Chondrocyte (in vitro differentiated cells): ENCODE results near the gene PRDM5. TPM values are rescaled to one million over a fixed set of nuclear protein-coding genes. Genes with fewer than 3 reads are reported as not detected.
A peak's percentile ranks its signal among the peaks of the same experiment; 100 is the strongest.

Experiments used
- DNase-seq: peaks from one replicate; pipeline ENCODE4 v3.0.0; 2021; ENCODE audit warnings: mixed read lengths, low spot score
- H3K27ac Mint-ChIP-seq: one replicate; pipeline ENCODE4 v1.8.0; 2021; ENCODE audit warnings: mild to moderate bottlenecking, moderate library complexity, mixed read lengths; ENCODE audit not compliant: unreplicated experiment
- H3K27me3 Mint-ChIP-seq: 2 replicates; pipeline ENCODE4 v1.8.0; 2021; ENCODE audit warnings: low read depth, mixed read lengths
- H3K36me3 Mint-ChIP-seq: 2 replicates; pipeline ENCODE4 v1.8.0; 2021; ENCODE audit warnings: low read depth, mixed read lengths
- H3K4me1 Mint-ChIP-seq: 2 replicates; pipeline ENCODE4 v1.8.0; 2021; ENCODE audit warnings: low read depth, mild to moderate bottlenecking, mixed read lengths
- H3K4me3 Mint-ChIP-seq: one replicate; pipeline ENCODE4 v1.8.0; 2021; ENCODE audit warnings: mild to moderate bottlenecking, moderate library complexity, mixed read lengths; ENCODE audit not compliant: unreplicated experiment
- H3K9me3 Mint-ChIP-seq: 2 replicates; pipeline ENCODE4 v1.8.0; 2021; ENCODE audit warnings: low read depth, mixed read lengths
- CTCF ChIP-seq: fragments of 200-600 bp; sonication (generic); IDR thresholded peaks from 2 replicates; pipeline ENCODE4 v1.5.0; 2021; ENCODE audit warnings: antibody characterized with exemption, mild to moderate bottlenecking, moderate library complexity
- long read RNA-seq: library from polyadenylated mRNA; stranded (forward); transcript quantifications from one replicate; pipeline ENCODE4 v2.0.0, GENCODE V29; 2021
- total RNA-seq: library from RNA; stranded (reverse); gene quantifications from 3 replicates; pipeline ENCODE4 v1.2.1, GENCODE V29; 2021

The PRDM5 gene
- 9.3 to 14.0 TPM (median 10.6 TPM) in 3 replicates for total RNA-seq
- long read RNA-seq, full-length matches to known transcripts: 3 of 12 reads
- long read RNA-seq, partial matches to known transcripts: 5 of 12 reads
- long read RNA-seq, other reads (novel, unspliced or antisense): 4 of 12 reads

- no peak for DNase-seq
- no peaks in the 10 kb centered on the region for H3K36me3 Mint-ChIP-seq
- H3K4me3 Mint-ChIP-seq: peak within 1 kb of the TSS; percentile 88
- H3K4me1 Mint-ChIP-seq: peaks cover 24% of the 10 kb centered on the region
- TF ChIP-seq CTCF: peak; percentile 63
- no peaks in the 10 kb centered on the region for H3K27me3 Mint-ChIP-seq
- peak within 1 kb of the TSS; percentile 86 for H3K27ac Mint-ChIP-seq
- H3K9me3 Mint-ChIP-seq: peaks cover 4% of the 10 kb centered on the region
Observed at GRCh38 chr4:120922381-120923206, at the start of gene PRDM5. Gene PRDM5 (minus strand): TSS chr4:120922726. CDS start chr4:120922608, 118 bp downstream.

- TF ChIP-seq CTCF: no peak
- H3K4me1 Mint-ChIP-seq: no peaks in the 10 kb centered on the region
- no peaks in the 10 kb centered on the region for H3K36me3 Mint-ChIP-seq
Observed at GRCh38 chr4:120971884-120972283, 49.4 kb upstream of the PRDM5 start.

GRCh38 chr4:120965938-120966337 is 43.4 kb upstream of the PRDM5 start:
- peaks cover 4% of the 10 kb centered on the region for H3K27me3 Mint-ChIP-seq
- no peaks in the 10 kb centered on the region for H3K36me3 Mint-ChIP-seq
- TF ChIP-seq CTCF: no peak
- DNase-seq: no peak
- no peak overlapping the region for H3K4me3 Mint-ChIP-seq
- H3K4me1 Mint-ChIP-seq: no peaks in the 10 kb centered on the region
- no peak overlapping the region for H3K27ac Mint-ChIP-seq
- H3K9me3 Mint-ChIP-seq: no peaks in the 10 kb centered on the region

More at GRCh38 chr4:120971884-120972283, 49.4 kb upstream of the PRDM5 start:
- no peak for DNase-seq
- H3K9me3 Mint-ChIP-seq: no peaks in the 10 kb centered on the region
- H3K27me3 Mint-ChIP-seq: peaks cover 2% of the 10 kb centered on the region
- no peak overlapping the region for H3K27ac Mint-ChIP-seq
- H3K4me3 Mint-ChIP-seq: no peak overlapping the region

- no peaks in the 10 kb centered on the region for H3K9me3 Mint-ChIP-seq
- TF ChIP-seq CTCF: no peak
Observed at GRCh38 chr4:120964596-120964995, 42.1 kb upstream of the PRDM5 start.

GRCh38 chr4:120963449-120963848 is 40.9 kb upstream of the PRDM5 start:
- Mint-ChIP-seq H3K9me3 (no peaks in the 10 kb centered on the region), H3K4me1 (no peaks in the 10 kb centered on the region), H3K27ac (no peak overlapping the region), H3K27me3 (peaks cover 2% of the 10 kb centered on the region), H3K4me3 (no peak overlapping the region), H3K36me3 (no peaks in the 10 kb centered on the region)
- DNase-seq: no peak
- no peak for TF ChIP-seq CTCF

More at GRCh38 chr4:120964596-120964995, 42.1 kb upstream of the PRDM5 start:
- Mint-ChIP-seq H3K36me3 (no peaks in the 10 kb centered on the region), H3K4me3 (no peak overlapping the region), H3K4me1 (no peaks in the 10 kb centered on the region), H3K27ac (no peak overlapping the region), H3K27me3 (peaks cover 4% of the 10 kb centered on the region)
- no peak for DNase-seq
